H1 (cell line): ENCODE data around the gene MAP3K1. TPM values are rescaled to one million over a fixed set of nuclear protein-coding genes. Genes with fewer than 3 reads are reported as not detected.

Source experiments
- CTCF ChIA-PET: fragments of 300-600 bp; sonication (Branson Sonifier 250); formaldehyde crosslinking; loops from one replicate; lab custom pipeline; 2021; ENCODE audit not compliant: partially characterized antibody; lab: Charles Lee
- POLR2A ChIA-PET: fragments of 300-600 bp; sonication (Branson Sonifier 250); formaldehyde crosslinking; loops from one replicate; lab custom pipeline; 2021; ENCODE audit warnings: inconsistent platforms; ENCODE audit not compliant: partially characterized antibody; lab: Charles Lee
- DNase-seq, 2 experiments: peaks; one replicate each; pipeline versions ENCODE4 v3.0.0 to v3.0.0-alpha.2; 2010 to 2022; ENCODE audit warnings: low spot score in 2 of 2, low read depth in 1 of 2, mixed read lengths in 1 of 2
- FAIRE-seq: peaks from 2 replicates; lab custom pipeline; 2011; peaks lifted over from hg19 to GRCh38; lab: Jason Lieb, UNC
- H2AFZ ChIP-seq: 2 replicates; pipeline ENCODE4 v1.8.1; 2012; ENCODE audit warnings: low read length, inconsistent platforms
- H2AK5ac ChIP-seq: 2 replicates; pipeline ENCODE4 v1.6.1; 2013; ENCODE audit warnings: low read depth, low read length
- H2BK120ac ChIP-seq: replicated peaks from 2 replicates; pipeline ENCODE3; 2013; ENCODE audit warnings: low read depth, low read length, inconsistent platforms
- H2BK12ac ChIP-seq: 2 replicates; pipeline ENCODE4 v1.6.1; 2013; ENCODE audit warnings: low read depth, low read length
- H2BK15ac ChIP-seq: 2 replicates; pipeline ENCODE4 v1.6.1; 2013; ENCODE audit warnings: low read length
- H2BK20ac ChIP-seq: 2 replicates; pipeline ENCODE4 v1.6.1; 2013; ENCODE audit warnings: low read length
- H2BK5ac ChIP-seq: 2 replicates; pipeline ENCODE4 v1.6.1; 2013; ENCODE audit warnings: low read depth, low read length
- H3K14ac ChIP-seq: 2 replicates; pipeline ENCODE4 v1.6.1; 2013; ENCODE audit warnings: inconsistent platforms; ENCODE audit not compliant: insufficient read length
- H3K18ac ChIP-seq: 2 replicates; pipeline ENCODE4 v1.6.1; 2013; ENCODE audit warnings: low read length; ENCODE audit errors: extremely low read depth
- H3K23ac ChIP-seq: 2 replicates; pipeline ENCODE4 v1.6.1; 2013; ENCODE audit warnings: inconsistent platforms; ENCODE audit not compliant: insufficient read length
- H3K23me2 ChIP-seq: 2 replicates; pipeline ENCODE4 v1.6.1; 2013; ENCODE audit warnings: low read depth, low read length
- H3K27ac ChIP-seq: 2 replicates; pipeline ENCODE4 v1.6.1; 2011; ENCODE audit warnings: low read depth, low read length, inconsistent platforms
- H3K27me3 ChIP-seq, 4 experiments: replicated peaks in 1 of 4; 1 replicate in 1 of 4; 2 replicates in 3 of 4; pipeline versions ENCODE4 v1.6.1 to v1.8.1; 2011 to 2013; ENCODE audit warnings: low read length in 3 of 4, mild to moderate bottlenecking in 3 of 4, inconsistent platforms in 2 of 4, mixed read lengths in 2 of 4, moderate library complexity in 1 of 4; ENCODE audit not compliant: control insufficient read depth in 3 of 4, insufficient read depth in 3 of 4; ENCODE audit errors: extremely low read depth in 1 of 4
- H3K36me3 ChIP-seq, 4 experiments: 2 replicates each; pipeline versions ENCODE4 v1.6.1 to v1.8.1; 2011 to 2013; ENCODE audit warnings: mild to moderate bottlenecking in 4 of 4, low read length in 3 of 4, moderate library complexity in 2 of 4, control low read depth in 1 of 4, inconsistent platforms in 1 of 4; ENCODE audit not compliant: insufficient read depth in 4 of 4, control insufficient read depth in 2 of 4
- H3K4ac ChIP-seq: replicated peaks from 2 replicates; pipeline ENCODE3; 2013; ENCODE audit warnings: low read length, low read depth, mixed read lengths, inconsistent platforms; ENCODE audit not compliant: insufficient read length
- H3K4me1 ChIP-seq, 4 experiments: replicated peaks in 1 of 4; 1 replicate in 1 of 4; 2 replicates in 3 of 4; pipeline versions ENCODE4 v1.6.1 to v1.8.1; 2011 to 2013; ENCODE audit warnings: low read length in 3 of 4, inconsistent platforms in 2 of 4, mixed read lengths in 1 of 4; ENCODE audit not compliant: insufficient read depth in 4 of 4, control insufficient read depth in 3 of 4
- H3K4me2 ChIP-seq, 2 experiments: 2 replicates each; pipeline versions ENCODE4 v1.6.1 to v1.8.1; 2011 to 2013; ENCODE audit warnings: low read depth in 2 of 2, low read length in 2 of 2, control low read depth in 1 of 2, inconsistent platforms in 1 of 2, mild to moderate bottlenecking in 1 of 2; ENCODE audit not compliant: insufficient read depth in 1 of 2
- H3K4me3 ChIP-seq, 4 experiments: fragments of 200-600, 300-600 bp in 1 of 4; sonication (generic), shearing (Covaris generic), sonication (Bioruptor Twin) in 1 of 4; 2 replicates each; pipeline versions ENCODE4 v1.5.1 to v1.8.1; 2011 to 2016; ENCODE audit warnings: low read length in 4 of 4, low read depth in 3 of 4, control low read depth in 2 of 4, inconsistent platforms in 2 of 4, mild to moderate bottlenecking in 2 of 4, mixed read lengths in 1 of 4, moderate library complexity in 1 of 4; ENCODE audit not compliant: insufficient read depth in 2 of 4; ENCODE audit errors: extremely low read depth in 1 of 4
- H3K56ac ChIP-seq: replicated peaks from 2 replicates; pipeline ENCODE3; 2013; ENCODE audit warnings: low read depth, mild to moderate bottlenecking, mixed read lengths, low read length, inconsistent platforms; ENCODE audit not compliant: insufficient read length
- H3K79me1 ChIP-seq: 2 replicates; pipeline ENCODE4 v1.6.1; 2013; ENCODE audit warnings: low read depth, low read length, control low read depth
- H3K79me2 ChIP-seq, 2 experiments: 2 replicates each; pipeline versions ENCODE4 v1.6.1 to v1.8.1; 2012 to 2013; ENCODE audit warnings: low read length in 2 of 2, mild to moderate bottlenecking in 2 of 2, inconsistent platforms in 1 of 2; ENCODE audit not compliant: insufficient read depth in 2 of 2, control insufficient read depth in 1 of 2
- H3K9ac ChIP-seq, 4 experiments: replicated peaks in 1 of 4; 1 replicate in 1 of 4; 2 replicates in 3 of 4; pipeline versions ENCODE4 v1.6.1 to v1.8.1; 2011 to 2013; ENCODE audit warnings: low read depth in 3 of 4, low read length in 3 of 4, control low read depth in 2 of 4, mild to moderate bottlenecking in 2 of 4, moderate library complexity in 2 of 4, inconsistent platforms in 1 of 4; ENCODE audit errors: extremely low read depth in 1 of 4
- H3K9me3 ChIP-seq, 2 experiments: 2 replicates each; pipeline versions ENCODE4 v1.6.1 to v1.8.1; 2012 to 2013; ENCODE audit warnings: mild to moderate bottlenecking in 2 of 2, moderate library complexity in 2 of 2, control low read depth in 1 of 2, inconsistent platforms in 1 of 2, low read depth in 1 of 2, low read length in 1 of 2, mixed read lengths in 1 of 2; ENCODE audit not compliant: insufficient read depth in 2 of 2
- H4K20me1 ChIP-seq, 2 experiments: replicated peaks in 1 of 2; 2 replicates each; pipeline versions ENCODE3 to v1.8.1; 2011 to 2013; ENCODE audit warnings: inconsistent platforms in 2 of 2, low read length in 2 of 2, mild to moderate bottlenecking in 1 of 2; ENCODE audit not compliant: insufficient read depth in 2 of 2, control insufficient read depth in 1 of 2
- H4K5ac ChIP-seq: 2 replicates; pipeline ENCODE4 v1.6.1; 2013; ENCODE audit warnings: low read length, low read depth, mixed read lengths, inconsistent platforms; ENCODE audit not compliant: insufficient read length
- H4K8ac ChIP-seq: 2 replicates; pipeline ENCODE4 v1.8.0; 2013; ENCODE audit warnings: mild to moderate bottlenecking, moderate library complexity, low read length, inconsistent platforms; ENCODE audit not compliant: insufficient read depth; ENCODE audit errors: extremely low read depth
- H4K91ac ChIP-seq: replicated peaks from 2 replicates; pipeline ENCODE3; 2013; ENCODE audit warnings: low read length, mixed read lengths, inconsistent platforms; ENCODE audit not compliant: insufficient read length
- ASH2L ChIP-seq: fragments of 200-600, 300-600 bp; sonication (generic); IDR thresholded peaks from one replicate; pipeline ENCODE4 v1.7.1; 2017; ENCODE audit warnings: low read length
- BACH1 ChIP-seq: IDR thresholded peaks from 2 replicates; pipeline ENCODE4 v1.6.1; 2012; ENCODE audit warnings: low read length, improper control_type of control experiment
- CHD2 ChIP-seq: IDR thresholded peaks from 2 replicates; pipeline ENCODE4 v1.6.1; 2012; ENCODE audit warnings: low read length, improper control_type of control experiment
- FOSL1 ChIP-seq: IDR thresholded peaks from 2 replicates; pipeline ENCODE4 v1.6.1; 2011; ENCODE audit warnings: mild to moderate bottlenecking, low read depth, low read length, moderate library complexity; ENCODE audit not compliant: insufficient read depth
- SAP30 ChIP-seq: fragments of 300-600 bp; sonication (generic); IDR thresholded peaks from 2 replicates; pipeline ENCODE4 v1.7.1; 2012; ENCODE audit warnings: low read length, moderate library complexity, mild to moderate bottlenecking, inconsistent platforms; ENCODE audit not compliant: insufficient read depth, insufficient replicate concordance
- SIN3A ChIP-seq, 2 experiments: IDR thresholded peaks in 1 of 2; conservative IDR thresholded peaks in 1 of 2; 2 replicates each; pipeline ENCODE4 v1.6.1; 2011 to 2012; ENCODE audit warnings: low read length in 2 of 2, improper control_type of control experiment in 1 of 2, low read depth in 1 of 2, mild to moderate bottlenecking in 1 of 2
- SUZ12 ChIP-seq: fragments of 200-600 bp; sonication (generic); IDR thresholded peaks from 2 replicates; pipeline ENCODE4 v1.6.1; 2012; ENCODE audit warnings: mild to moderate bottlenecking, inconsistent platforms, low read length, moderate library complexity, mixed read lengths
- TBP ChIP-seq: IDR thresholded peaks from 2 replicates; pipeline ENCODE4 v1.6.1; 2011; ENCODE audit warnings: low read depth, low read length, improper control_type of control experiment
- TEAD4 ChIP-seq: IDR thresholded peaks from 2 replicates; pipeline ENCODE4 v1.6.1; 2012; ENCODE audit warnings: low read depth, low read length, inconsistent platforms, mixed read lengths
- WGBS, 2 experiments: shearing (Covaris generic) in 1 of 2; methylation state at CpG; one replicate each; pipeline versions ENCODE4 v1.1.6 to v1.1.7; 2013 to 2015; ENCODE audit warnings: low lambda C conversion rate in 2 of 2, mixed read lengths in 2 of 2, inconsistent platforms in 1 of 2, low coverage in 1 of 2, missing lambda C conversion rate in 1 of 2; ENCODE audit not compliant: insufficient replicate concordance in 2 of 2, insufficient coverage in 1 of 2, insufficient read length in 1 of 2; ENCODE audit errors: extremely low coverage in 1 of 2, missing lambda C conversion rate in 1 of 2; 5-methylcytosine and 5-hydroxymethylcytosine counted together
- polyA plus RNA-seq, 7 experiments: library from polyadenylated mRNA; depleted of rRNA in 3 of 7; stranded (reverse) in 5 of 7; unstranded in 2 of 7; fragments of >200 nt in 5 of 7; fragments of 200-250 nt in 2 of 7; gene quantifications; 1 replicate in 5 of 7; 2 replicates in 1 of 7; 4 replicates in 1 of 7; pipeline versions ENCODE4 v1.2.1 to v1.2.3, GENCODE V29; 2011 to 2013; ENCODE audit warnings: missing spikeins in 2 of 7, mixed read lengths in 2 of 7
- total RNA-seq: library from RNA; stranded (reverse); fragmentation: NEBNext Ultra II Directional; extraction: Animal tissue kit (Norgen Biotek cat#: 25700); gene quantifications from 2 replicates; pipeline ENCODE4 v1.2.1, GENCODE V29; 2021
- TF ChIP-seq, protein P1 (sequence below): IDR thresholded peaks from 2 replicates; pipeline ENCODE4 v1.6.1; 2012; ENCODE audit warnings: inconsistent platforms
- TF ChIP-seq, protein P2 (sequence below): IDR thresholded peaks from 2 replicates; pipeline ENCODE4 v1.6.1; 2012; ENCODE audit warnings: inconsistent platforms
- TF ChIP-seq, protein P3 (sequence below): IDR thresholded peaks from 2 replicates; pipeline ENCODE4 v1.6.1; 2011; ENCODE audit warnings: low read length, improper control_type of control experiment

The MAP3K1 gene
- total and polyA plus RNA-seq, 2 of the 8 experiments (the other 6 are each of a cell fraction or from before 2014, with no cell fraction given), result 3.9 to 11.8 TPM

DNA sequence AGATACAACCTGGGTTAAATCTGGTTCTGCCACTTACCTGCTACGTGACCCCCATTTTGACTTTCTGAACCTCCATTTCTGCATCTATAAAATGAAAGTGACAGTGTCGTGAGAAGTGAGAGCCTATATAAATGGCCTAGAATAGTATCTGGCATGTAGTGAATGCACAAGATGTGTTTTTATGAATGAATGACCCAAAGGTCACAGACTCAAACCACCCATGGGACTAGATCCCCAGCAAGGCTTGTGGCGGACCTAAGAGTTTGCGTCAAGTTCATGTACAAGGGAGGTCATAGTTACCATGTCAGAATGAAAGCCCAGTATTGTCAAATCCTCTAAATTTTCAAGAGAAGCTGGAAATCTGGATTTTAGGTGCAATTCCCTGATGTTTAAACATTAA, 82.9 kb downstream of the MAP3K1 start:
- Histone ChIP-seq H2BK15ac (no peak overlapping the region), H3K4ac (no peak overlapping the region), H2BK5ac (no peak overlapping the region), H3K27me3 (no peaks in the 10 kb centered on the region), H3K56ac (no peak overlapping the region), H2BK20ac (no peak overlapping the region), H2BK12ac (no peak overlapping the region), H3K23me2 (no peaks in the 10 kb centered on the region; the same call in 1 of the 2 replicates), H3K4me2 (no peak overlapping the region), H3K9ac (no peak overlapping the region), H3K9me3 (no peaks in the 10 kb centered on the region), H2AK5ac (no peak overlapping the region), H3K4me1 (no peaks in the 10 kb centered on the region), H3K18ac (no peak overlapping the region), H3K27ac (no peak overlapping the region), H3K36me3 (no peaks in the 10 kb centered on the region; a peak in 1 of 8 replicates), H3K79me2 (no peaks in the 10 kb centered on the region), H4K8ac (no peak overlapping the region), H3K14ac (no peak overlapping the region), H4K20me1 (no peaks in the 10 kb centered on the region), H4K5ac (no peak overlapping the region), H3K23ac (no peak overlapping the region), H3K4me3 (no peak overlapping the region), H2BK120ac (no peak overlapping the region), H3K79me1 (no peaks in the 10 kb centered on the region), H2AFZ (no peak overlapping the region), H4K91ac (no peak overlapping the region)
- FAIRE-seq (no peak), DNase-seq (no peak)
- ChIA-PET POLR2A (interaction anchor here (3.6 kb wide), 1 partner anchor 12 kb away, joined by 19 read pairs; the partner anchor contains the start of gene SETD9), CTCF (interaction anchor here (0.6 to 1.5 kb wide), 6 partner anchors 12 to 635 kb away, joined by 3 to 5 read pairs (median 4); no protein-coding TSS in a partner anchor)
- 91% methylated on average over 4 of the region's 4 CpGs; no CpG with 5 or more reads in 1 of the 2 experiments for WGBS, 2 experiments
- TF ChIP-seq, protein P1, sequence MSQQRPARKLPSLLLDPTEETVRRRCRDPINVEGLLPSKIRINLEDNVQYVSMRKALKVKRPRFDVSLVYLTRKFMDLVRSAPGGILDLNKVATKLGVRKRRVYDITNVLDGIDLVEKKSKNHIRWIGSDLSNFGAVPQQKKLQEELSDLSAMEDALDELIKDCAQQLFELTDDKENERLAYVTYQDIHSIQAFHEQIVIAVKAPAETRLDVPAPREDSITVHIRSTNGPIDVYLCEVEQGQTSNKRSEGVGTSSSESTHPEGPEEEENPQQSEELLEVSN, result no peak
- TF ChIP-seq, protein P2, sequence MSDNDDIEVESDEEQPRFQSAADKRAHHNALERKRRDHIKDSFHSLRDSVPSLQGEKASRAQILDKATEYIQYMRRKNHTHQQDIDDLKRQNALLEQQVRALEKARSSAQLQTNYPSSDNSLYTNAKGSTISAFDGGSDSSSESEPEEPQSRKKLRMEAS, result no peak
- no peak for TF ChIP-seq ASH2L
- no peak for TF ChIP-seq SAP30
- TF ChIP-seq, protein P3, sequence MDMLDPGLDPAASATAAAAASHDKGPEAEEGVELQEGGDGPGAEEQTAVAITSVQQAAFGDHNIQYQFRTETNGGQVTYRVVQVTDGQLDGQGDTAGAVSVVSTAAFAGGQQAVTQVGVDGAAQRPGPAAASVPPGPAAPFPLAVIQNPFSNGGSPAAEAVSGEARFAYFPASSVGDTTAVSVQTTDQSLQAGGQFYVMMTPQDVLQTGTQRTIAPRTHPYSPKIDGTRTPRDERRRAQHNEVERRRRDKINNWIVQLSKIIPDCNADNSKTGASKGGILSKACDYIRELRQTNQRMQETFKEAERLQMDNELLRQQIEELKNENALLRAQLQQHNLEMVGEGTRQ, result no peak
- TF ChIP-seq TBP, result no peak
- no peak for TF ChIP-seq BACH1
- no peak for TF ChIP-seq TEAD4
- TF ChIP-seq CHD2, result no peak
- no peak for TF ChIP-seq SUZ12
- TF ChIP-seq SIN3A (conservative IDR thresholded peaks at IDR 0.05 in 1 of 2, IDR thresholded peaks at IDR 0.05 in 1 of 2; ENCODE audit: low read depth in 1 of 2, low read length in 2 of 2), result no peak
- no peak for TF ChIP-seq FOSL1
